Measurements from ENCODE around the gene IRAG1. TPM values are rescaled to one million over a fixed set of nuclear protein-coding genes. Genes with fewer than 3 reads are reported as not detected.

The IRAG1 gene
- total RNA-seq, 4 donors from 2014 or later: 5.9 to 23.1 (median 11.4) TPM

DNA sequence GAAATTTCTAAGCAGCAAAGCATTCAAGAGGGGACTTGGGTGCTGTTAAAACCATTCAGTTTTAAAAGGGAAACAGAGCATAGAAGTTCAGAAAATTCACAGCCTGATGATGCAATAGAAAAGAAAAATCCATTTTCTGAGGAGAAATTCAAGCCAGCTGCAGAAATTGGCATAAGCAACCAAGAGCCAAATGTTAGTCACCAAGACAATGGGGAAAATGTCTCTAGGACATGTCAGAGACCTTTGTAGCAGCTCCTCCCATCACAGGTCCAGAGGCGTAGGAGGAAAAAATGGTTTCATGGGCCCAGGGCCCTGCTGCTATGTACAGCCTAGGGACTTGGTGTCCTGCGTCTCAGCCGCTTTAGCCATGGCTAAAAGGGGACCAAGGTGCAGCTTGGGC, 5.5 kb upstream of the IRAG1 start:
- no peak overlapping the region for H3K4me3 ChIP-seq
- no peaks in the 10 kb centered on the region for H3K27me3 ChIP-seq
- no peak for DNase-seq (ENCODE audit: low spot score in 2 of 2)
- no peak overlapping the region for H3K27ac ChIP-seq
- peaks cover 0 to 4% (median 0%) of the 10 kb centered on the region in 4 donors for H3K4me1 ChIP-seq
- no peaks in the 10 kb centered on the region for H3K36me3 ChIP-seq
- H3K9me3 ChIP-seq: peaks cover 0 to 5% (median 0%) of the 10 kb centered on the region in 4 donors
- no peak for TF ChIP-seq EP300 (IDR thresholded peaks at IDR 0.05)
- TF ChIP-seq, protein P1, sequence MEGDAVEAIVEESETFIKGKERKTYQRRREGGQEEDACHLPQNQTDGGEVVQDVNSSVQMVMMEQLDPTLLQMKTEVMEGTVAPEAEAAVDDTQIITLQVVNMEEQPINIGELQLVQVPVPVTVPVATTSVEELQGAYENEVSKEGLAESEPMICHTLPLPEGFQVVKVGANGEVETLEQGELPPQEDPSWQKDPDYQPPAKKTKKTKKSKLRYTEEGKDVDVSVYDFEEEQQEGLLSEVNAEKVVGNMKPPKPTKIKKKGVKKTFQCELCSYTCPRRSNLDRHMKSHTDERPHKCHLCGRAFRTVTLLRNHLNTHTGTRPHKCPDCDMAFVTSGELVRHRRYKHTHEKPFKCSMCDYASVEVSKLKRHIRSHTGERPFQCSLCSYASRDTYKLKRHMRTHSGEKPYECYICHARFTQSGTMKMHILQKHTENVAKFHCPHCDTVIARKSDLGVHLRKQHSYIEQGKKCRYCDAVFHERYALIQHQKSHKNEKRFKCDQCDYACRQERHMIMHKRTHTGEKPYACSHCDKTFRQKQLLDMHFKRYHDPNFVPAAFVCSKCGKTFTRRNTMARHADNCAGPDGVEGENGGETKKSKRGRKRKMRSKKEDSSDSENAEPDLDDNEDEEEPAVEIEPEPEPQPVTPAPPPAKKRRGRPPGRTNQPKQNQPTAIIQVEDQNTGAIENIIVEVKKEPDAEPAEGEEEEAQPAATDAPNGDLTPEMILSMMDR (IDR thresholded peaks at IDR 0.05): no peak
- no peak for TF ChIP-seq POLR2A (IDR thresholded peaks at IDR 0.05)
- 94 to 98% methylated on average over 3 of the region's 3 CpGs for WGBS, 2 donors

DNA sequence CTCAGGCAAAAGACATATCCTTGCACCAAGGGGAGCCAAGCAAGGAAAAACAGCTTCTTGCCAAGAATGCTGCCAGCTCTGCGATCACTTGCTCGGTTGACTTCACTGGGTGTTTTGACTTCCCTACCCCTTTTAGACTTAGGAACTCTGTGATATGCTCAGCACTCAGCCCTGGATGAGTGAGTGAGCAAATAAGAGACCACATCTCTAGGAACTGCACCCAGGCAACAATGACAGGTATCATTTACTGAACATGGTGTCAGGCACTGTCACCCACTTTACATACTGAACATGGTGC, 3.7 kb upstream of the IRAG1 start:
- Histone ChIP-seq H3K27ac (peak overlapping the region in 2 of 4 donors; percentile 62 to 64), H3K4me3 (no peak overlapping the region), H3K27me3 (no peaks in the 10 kb centered on the region), H3K4me1 (peaks cover 0 to 5% (median 2%) of the 10 kb centered on the region in 4 donors), H3K9me3 (peaks cover 0 to 5% (median 0%) of the 10 kb centered on the region in 4 donors), H3K36me3 (no peaks in the 10 kb centered on the region)
- DNase-seq (ENCODE audit: low spot score in 2 of 2): no peak
- TF ChIP-seq POLR2A (IDR thresholded peaks at IDR 0.05): no peak
- TF ChIP-seq, protein P1 (IDR thresholded peaks at IDR 0.05): no peak
- no peak for TF ChIP-seq EP300 (IDR thresholded peaks at IDR 0.05)
- WGBS, 2 donors: 48 to 85% methylated on average over 2 of the region's 2 CpGs

DNA sequence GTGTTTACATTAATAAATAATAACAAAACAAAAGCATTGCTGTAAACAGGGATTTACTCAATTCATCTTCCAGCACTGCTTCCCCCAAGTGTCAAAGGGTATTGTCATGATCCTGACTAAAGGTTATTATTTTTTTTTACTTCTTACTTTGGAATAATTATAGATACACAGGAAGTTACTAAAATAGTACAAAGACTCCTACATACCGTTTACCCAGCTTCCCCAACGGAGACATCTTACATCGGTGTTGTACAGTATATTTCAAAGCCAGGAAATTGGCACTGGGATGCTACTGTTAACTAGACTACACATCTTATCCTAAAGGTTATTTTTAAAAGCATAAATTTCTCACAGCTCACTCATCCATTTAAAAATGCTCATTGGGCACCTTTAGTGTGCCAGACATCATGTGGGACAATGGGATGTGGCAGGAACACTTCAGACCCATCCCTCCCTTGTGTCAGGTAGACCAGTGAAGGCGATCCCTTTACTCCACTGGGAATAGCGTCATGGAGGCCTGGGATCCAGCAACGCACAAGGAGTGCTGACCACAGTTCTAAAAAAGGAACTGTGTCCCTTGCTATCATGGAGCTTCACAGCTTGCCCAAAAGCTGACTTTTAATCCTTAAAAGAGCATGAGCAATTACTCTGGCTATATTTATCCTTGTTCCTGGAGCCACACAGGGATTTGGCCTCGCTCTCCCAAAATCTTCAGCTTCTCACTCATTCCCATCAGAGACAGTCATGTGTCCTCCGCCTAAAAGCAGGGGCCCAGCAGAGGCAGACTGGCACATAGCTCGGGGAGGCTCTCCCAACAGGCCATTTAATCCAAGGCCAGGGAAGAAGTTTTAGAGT, 3.1 kb upstream of the IRAG1 start:
- no peak for TF ChIP-seq POLR2A (IDR thresholded peaks at IDR 0.05)
- TF ChIP-seq, protein P1 (IDR thresholded peaks at IDR 0.05): no peak
- peak in 1 of 2 donors; percentile 27 for TF ChIP-seq EP300 (IDR thresholded peaks at IDR 0.05)
- peak overlapping the region in 2 of 4 donors; percentile 62 to 64 for H3K27ac ChIP-seq
- no peak for DNase-seq (ENCODE audit: low spot score in 2 of 2)

DNA sequence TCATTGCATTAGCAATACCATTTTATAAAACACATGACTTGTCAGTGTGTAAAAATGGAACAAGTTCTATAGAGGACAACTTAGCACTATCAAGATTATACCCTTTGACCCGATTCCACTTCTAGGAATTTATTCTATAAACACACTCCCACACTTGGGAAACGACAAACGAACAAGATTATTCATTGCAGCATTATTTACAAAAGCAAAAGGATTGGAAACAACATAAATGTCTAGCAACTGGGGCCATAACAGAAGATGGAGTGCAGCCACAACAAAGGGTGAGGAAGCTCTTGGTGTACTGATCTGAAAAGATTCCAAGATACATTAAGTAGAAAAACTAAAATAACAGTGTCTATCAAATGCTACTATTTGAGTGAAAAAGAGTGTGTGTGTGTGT, 2.3 kb upstream of the IRAG1 start:
- DNase-seq (ENCODE audit: low spot score in 2 of 2): no peak
- Histone ChIP-seq H3K27me3 (no peaks in the 10 kb centered on the region), H3K4me1 (peaks cover 0 to 5% (median 2%) of the 10 kb centered on the region in 4 donors), H3K36me3 (no peaks in the 10 kb centered on the region), H3K9me3 (peaks cover 0 to 5% (median 0%) of the 10 kb centered on the region in 4 donors), H3K4me3 (no peak overlapping the region), H3K27ac (peak overlapping the region in 1 of 4 donors; percentile 50)
- no peak for TF ChIP-seq EP300 (IDR thresholded peaks at IDR 0.05)
- no peak for TF ChIP-seq POLR2A (IDR thresholded peaks at IDR 0.05)
- TF ChIP-seq, protein P1 (IDR thresholded peaks at IDR 0.05): no peak
- WGBS, 2 donors: 39 to 40% methylated on average over 3 of the region's 3 CpGs

More for the DNA sequence above, 3.1 kb upstream of the IRAG1 start:
- H3K36me3 ChIP-seq: no peaks in the 10 kb centered on the region
- H3K9me3 ChIP-seq: peaks cover 0 to 5% (median 0%) of the 10 kb centered on the region in 4 donors
- no peaks in the 10 kb centered on the region for H3K27me3 ChIP-seq
- no peak overlapping the region for H3K4me3 ChIP-seq
- peaks cover 0 to 5% (median 2%) of the 10 kb centered on the region in 4 donors for H3K4me1 ChIP-seq
- WGBS, 2 donors: 69 to 77% methylated on average over 9 of the region's 9 CpGs

Measured in tibial nerve (tissue), 4 donors.